Gastrocnemius medialis (tissue), 4 donors: Measurements from ENCODE around the gene PSME3IP1. TPM values are rescaled to one million over a fixed set of nuclear protein-coding genes. Genes with fewer than 3 reads are reported as not detected.

Experiments
- ATAC-seq, 2 donors: fragments of 150-250 bp; one replicate each; pipeline ENCODE4 v1.9.1; 2016
- DNase-seq, 2 donors: peaks; one replicate each; pipeline ENCODE4 v3.0.0-alpha.2; 2019
- H3K27ac ChIP-seq, 4 donors: fragments of 200-600 bp; sonication (generic); 1 replicate in 1 of 4; 2 replicates in 3 of 4; pipeline ENCODE4 v1.5.1; 2016 to 2018; ENCODE audit warnings: mild to moderate bottlenecking in 2 of 4, moderate library complexity in 1 of 4
- H3K27me3 ChIP-seq, 3 donors: fragments of 200-600 bp; sonication (generic) in 2 of 3; 1 replicate in 1 of 3; 2 replicates in 2 of 3; pipeline versions ENCODE4 v1.5.1 to v1.6.0; 2016 to 2019; ENCODE audit warnings: mild to moderate bottlenecking in 1 of 3, moderate library complexity in 1 of 3
- H3K36me3 ChIP-seq, 2 donors: fragments of 200-600 bp; sonication (generic) in 1 of 2; one replicate each; pipeline ENCODE4 v1.5.1; 2017 to 2018
- H3K4me1 ChIP-seq, 2 donors: fragments of 200-600 bp; sonication (generic) in 1 of 2; one replicate each; pipeline ENCODE4 v1.5.1; 2016 to 2017; ENCODE audit warnings: mild to moderate bottlenecking in 2 of 2
- H3K4me3 ChIP-seq, 4 donors: fragments of 200-600 bp; sonication (generic) in 3 of 4; 1 replicate in 1 of 4; 2 replicates in 3 of 4; pipeline ENCODE4 v1.5.1; 2016 to 2019; ENCODE audit warnings: mild to moderate bottlenecking in 2 of 4
- H3K9me3 ChIP-seq, 3 donors: fragments of 200-600 bp; sonication (generic) in 2 of 3; 1 replicate in 1 of 3; 2 replicates in 2 of 3; pipeline ENCODE4 v1.5.1; 2016 to 2019
- POLR2A ChIP-seq, 2 donors: fragments of 450-650 bp; IDR thresholded peaks; one replicate each; pipeline ENCODE4 v1.6.1; 2017; ENCODE audit warnings: antibody characterized with exemption in 2 of 2, mild to moderate bottlenecking in 2 of 2, moderate library complexity in 2 of 2
- in situ Hi-C, 4 donors: fragments of 200-750 bp; cut with MboI; loops; one replicate each; pipeline versions ENCODE4 v1.15.0 to v1.8.0; 2017; ENCODE audit warnings: low sequenced_read_pairs in 4 of 4
- intact Hi-C: fragments of 100-400 bp; cut with DNase I; formaldehyde crosslinking; loops from one replicate; pipeline ENCODE4 v1.15.1; 2023; ENCODE audit warnings: low total_unique reads
- total RNA-seq, 4 donors: library from RNA; depleted of rRNA; stranded (reverse); fragments of >200 nt; gene quantifications; one replicate each; pipeline versions ENCODE4 v1.1.0 to v1.2.3, GENCODE V29; 2016
- TF ChIP-seq, protein P1 (sequence below), 5 experiments: fragments of 450-650 bp in 3 of 5; fragments of 200-600 bp in 2 of 5; sonication (generic) in 2 of 5; IDR thresholded peaks in 4 of 5; conservative IDR thresholded peaks in 1 of 5; 1 replicate in 4 of 5; 2 replicates in 1 of 5; pipeline ENCODE4 v1.5.1; 2016 to 2019; ENCODE audit warnings: antibody characterized with exemption in 5 of 5, mild to moderate bottlenecking in 3 of 5, moderate library complexity in 3 of 5

PSME3IP1 gene
- total RNA-seq, 4 donors from 2014 or later = 43.8 to 57.6 (median 53.4) TPM

DNA sequence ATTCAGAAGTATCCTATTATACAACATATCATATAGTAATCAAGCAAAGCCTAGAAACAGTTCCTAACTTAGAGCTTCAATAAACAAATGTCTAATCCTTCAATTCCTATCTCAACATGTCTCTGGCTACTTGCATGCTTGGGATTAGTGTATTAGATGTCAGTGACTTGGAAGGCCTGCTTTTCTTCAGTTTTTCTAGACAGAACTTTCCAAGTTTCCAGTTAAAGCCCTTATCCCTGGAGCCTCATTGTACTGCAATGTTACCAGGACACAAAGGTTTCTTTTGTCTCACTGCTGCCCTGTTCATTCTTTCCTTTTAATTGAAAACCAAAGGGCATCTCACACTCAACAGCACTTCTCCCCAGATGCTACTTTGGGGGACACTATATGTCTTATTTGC lies 16.5 kb downstream of the PSME3IP1 start:
- no peaks in the 10 kb centered on the region for H3K9me3 ChIP-seq
- TF ChIP-seq, protein P1, sequence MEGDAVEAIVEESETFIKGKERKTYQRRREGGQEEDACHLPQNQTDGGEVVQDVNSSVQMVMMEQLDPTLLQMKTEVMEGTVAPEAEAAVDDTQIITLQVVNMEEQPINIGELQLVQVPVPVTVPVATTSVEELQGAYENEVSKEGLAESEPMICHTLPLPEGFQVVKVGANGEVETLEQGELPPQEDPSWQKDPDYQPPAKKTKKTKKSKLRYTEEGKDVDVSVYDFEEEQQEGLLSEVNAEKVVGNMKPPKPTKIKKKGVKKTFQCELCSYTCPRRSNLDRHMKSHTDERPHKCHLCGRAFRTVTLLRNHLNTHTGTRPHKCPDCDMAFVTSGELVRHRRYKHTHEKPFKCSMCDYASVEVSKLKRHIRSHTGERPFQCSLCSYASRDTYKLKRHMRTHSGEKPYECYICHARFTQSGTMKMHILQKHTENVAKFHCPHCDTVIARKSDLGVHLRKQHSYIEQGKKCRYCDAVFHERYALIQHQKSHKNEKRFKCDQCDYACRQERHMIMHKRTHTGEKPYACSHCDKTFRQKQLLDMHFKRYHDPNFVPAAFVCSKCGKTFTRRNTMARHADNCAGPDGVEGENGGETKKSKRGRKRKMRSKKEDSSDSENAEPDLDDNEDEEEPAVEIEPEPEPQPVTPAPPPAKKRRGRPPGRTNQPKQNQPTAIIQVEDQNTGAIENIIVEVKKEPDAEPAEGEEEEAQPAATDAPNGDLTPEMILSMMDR (IDR thresholded peaks at IDR 0.05 in 4 of 5, conservative IDR thresholded peaks at IDR 0.05 in 1 of 5) = no peak
- no peak for TF ChIP-seq POLR2A (IDR thresholded peaks at IDR 0.05)
- ATAC-seq = no peak
- DNase-seq = no peak
- no peak overlapping the region for H3K4me3 ChIP-seq
- in situ Hi-C loops = loop anchor here in 2 of 4 donors (5.0 kb wide), 2 partner anchors 82 to 87 kb away; no protein-coding TSS in a partner anchor
- no peak overlapping the region for H3K27ac ChIP-seq
- H3K27me3 ChIP-seq = no peaks in the 10 kb centered on the region
- no peaks in the 10 kb centered on the region for H3K4me1 ChIP-seq
- intact Hi-C loops = loop anchor here (5.0 kb wide), 1 partner anchor 87 kb away; no protein-coding TSS in a partner anchor
- H3K36me3 ChIP-seq = peaks cover 0 to 65% of the 10 kb centered on the region in 2 donors

DNA sequence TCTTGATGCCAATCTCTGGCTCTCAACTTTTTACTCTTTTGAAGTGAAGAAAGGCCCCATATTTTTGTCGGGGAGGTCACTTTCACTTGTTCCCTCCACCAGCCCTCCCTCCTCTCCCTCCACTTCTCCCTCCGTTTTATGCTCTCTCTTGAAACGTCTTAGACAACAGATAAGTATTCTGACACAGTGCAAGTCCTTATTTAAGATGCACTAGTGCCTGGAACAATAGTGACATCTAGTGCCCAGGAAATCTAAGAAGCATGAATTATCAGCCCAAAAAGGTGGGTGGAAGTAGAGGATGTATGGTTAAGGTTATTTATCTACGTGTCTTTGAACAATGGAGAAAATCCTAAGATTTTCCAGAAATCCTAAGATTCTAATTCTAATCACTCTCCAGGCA lies 17.9 kb downstream of the PSME3IP1 start:
- no peaks in the 10 kb centered on the region for H3K4me1 ChIP-seq
- in situ Hi-C loops (loop anchor here in 2 of 4 donors (5.0 kb wide), 2 partner anchors 81 to 86 kb away; no protein-coding TSS in a partner anchor), intact Hi-C loops (loop anchor here (5.0 kb wide), 1 partner anchor 86 kb away; no protein-coding TSS in a partner anchor)
- H3K4me3 ChIP-seq = no peak overlapping the region
- no peak overlapping the region for H3K27ac ChIP-seq
- no peaks in the 10 kb centered on the region for H3K27me3 ChIP-seq
- H3K36me3 ChIP-seq = peaks cover 0 to 68% of the 10 kb centered on the region in 2 donors
- no peak for DNase-seq
- TF ChIP-seq, protein P1 (IDR thresholded peaks at IDR 0.05 in 4 of 5, conservative IDR thresholded peaks at IDR 0.05 in 1 of 5) = peak in 4 of 5 experiments; percentile 11 to 51 (median 38)
- TF ChIP-seq POLR2A (IDR thresholded peaks at IDR 0.05) = no peak
- no peaks in the 10 kb centered on the region for H3K9me3 ChIP-seq
- ATAC-seq = peak in 1 of 2 donors; percentile 58

DNA sequence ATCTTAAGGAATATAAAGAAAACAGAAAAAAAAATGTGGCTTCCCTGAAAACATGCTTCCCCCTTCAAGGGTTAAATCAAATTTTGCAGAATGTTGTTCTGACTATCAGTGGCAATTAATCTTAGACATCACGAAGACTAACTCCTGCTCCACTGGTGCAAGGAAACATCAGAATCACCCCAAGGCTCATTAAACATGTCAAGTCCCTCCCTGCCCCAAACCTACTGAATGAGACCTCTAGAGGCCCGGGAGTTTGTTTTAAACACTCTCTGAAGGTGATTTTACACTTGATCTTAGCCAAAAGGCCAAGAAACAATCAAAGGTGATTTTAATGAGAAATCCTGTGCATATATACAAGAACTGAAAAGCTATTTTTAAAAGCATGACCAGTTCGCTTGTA lies 18.3 kb downstream of the PSME3IP1 start:
- no peaks in the 10 kb centered on the region for H3K4me1 ChIP-seq
- H3K27me3 ChIP-seq = no peaks in the 10 kb centered on the region
- ATAC-seq (no peak), DNase-seq (no peak)
- peaks cover 0 to 68% of the 10 kb centered on the region in 2 donors for H3K36me3 ChIP-seq
- in situ Hi-C loops (loop anchor here in 2 of 4 donors (5.0 kb wide), 2 partner anchors 80 to 85 kb away; no protein-coding TSS in a partner anchor), intact Hi-C loops (loop anchor here (5.0 kb wide), 1 partner anchor 85 kb away; no protein-coding TSS in a partner anchor)
- no peak overlapping the region for H3K27ac ChIP-seq
- no peaks in the 10 kb centered on the region for H3K9me3 ChIP-seq
- H3K4me3 ChIP-seq = no peak overlapping the region
- no peak for TF ChIP-seq POLR2A (IDR thresholded peaks at IDR 0.05)
- TF ChIP-seq, protein P1 (IDR thresholded peaks at IDR 0.05 in 4 of 5, conservative IDR thresholded peaks at IDR 0.05 in 1 of 5) = no peak

DNA sequence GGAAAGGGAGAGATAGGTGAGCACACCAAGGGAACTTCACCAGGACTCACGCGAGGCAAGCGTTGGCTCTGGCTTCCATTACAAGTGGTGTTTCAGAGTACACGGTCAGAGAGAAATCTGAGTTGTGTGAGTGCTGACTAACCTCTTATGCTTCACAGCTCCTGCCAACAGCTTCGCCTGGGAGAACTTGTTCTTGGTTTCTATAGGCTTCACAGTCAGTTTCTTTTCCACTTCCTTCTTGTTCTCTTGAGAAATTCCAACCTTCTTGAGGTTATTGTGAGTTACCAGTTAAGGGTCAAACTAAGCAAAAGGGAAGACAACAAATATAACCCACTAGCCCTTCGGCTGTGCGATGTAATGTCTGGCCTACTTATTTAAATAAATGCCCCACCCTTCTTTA lies 18.9 kb downstream of the PSME3IP1 start:
- intact Hi-C loops = loop anchor here (5.0 kb wide), 1 partner anchor 85 kb away; no protein-coding TSS in a partner anchor
- TF ChIP-seq, protein P1 (IDR thresholded peaks at IDR 0.05 in 4 of 5, conservative IDR thresholded peaks at IDR 0.05 in 1 of 5) = no peak
- no peak for TF ChIP-seq POLR2A (IDR thresholded peaks at IDR 0.05)
- Histone ChIP-seq H3K27me3 (no peaks in the 10 kb centered on the region), H3K4me3 (no peak overlapping the region), H3K36me3 (peaks cover 0 to 68% of the 10 kb centered on the region in 2 donors), H3K27ac (no peak overlapping the region), H3K4me1 (no peaks in the 10 kb centered on the region), H3K9me3 (no peaks in the 10 kb centered on the region)
- DNase-seq (no peak), ATAC-seq (peak in 1 of 2 donors; percentile 51)
- in situ Hi-C loops = loop anchor here in 2 of 4 donors (5.0 kb wide), 2 partner anchors 80 to 85 kb away; no protein-coding TSS in a partner anchor
